Stimulated activated CD4-positive, alpha-beta T cell treated with anti-CD3 and anti-CD28 coated beads, Interleukin-12 subunit alpha, Interleukin-12 subunit beta, amount 100 ng/mL, for 4 hours (primary cell): ENCODE data around the gene CARMIL1.

ENCODE experiments used
- DNase-seq: peaks from one replicate; pipeline ENCODE4 v3.0.0-alpha.2; 2020

The CARMIL1 gene

GRCh38 chr6:25450469-25451198 is 171.5 kb downstream of the CARMIL1 start:
- no peak for DNase-seq

GRCh38 chr6:25452031-25452430 is 172.9 kb downstream of the CARMIL1 start:
- no peak for DNase-seq

GRCh38 chr6:25453288-25453687 is 174.1 kb downstream of the CARMIL1 start:
- no peak for DNase-seq

GRCh38 chr6:25454136-25454535 is 175.0 kb downstream of the CARMIL1 start:
- DNase-seq: no peak

GRCh38 chr6:25456249-25457040 is 177.3 kb downstream of the CARMIL1 start:
- no peak for DNase-seq

GRCh38 chr6:25457516-25457915 is 178.3 kb downstream of the CARMIL1 start:
- no peak for DNase-seq

GRCh38 chr6:25458485-25458884 is 179.3 kb downstream of the CARMIL1 start:
- no peak for DNase-seq

GRCh38 chr6:25462235-25462897 is 183.2 kb downstream of the CARMIL1 start:
- DNase-seq: no peak

- DNase-seq: no peak
Measured at GRCh38 chr6:25463441-25463840, 184.3 kb downstream of the CARMIL1 start.

GRCh38 chr6:25464225-25464624 is 185.1 kb downstream of the CARMIL1 start:
- DNase-seq: no peak

GRCh38 chr6:25465941-25466340 is 186.8 kb downstream of the CARMIL1 start:
- DNase-seq: no peak

- no peak for DNase-seq
Measured at GRCh38 chr6:25468881-25469280, 189.7 kb downstream of the CARMIL1 start.

- DNase-seq: no peak
Measured at GRCh38 chr6:25469797-25470388, 190.7 kb downstream of the CARMIL1 start.

- DNase-seq: no peak
Measured at GRCh38 chr6:25472306-25472705, 193.1 kb downstream of the CARMIL1 start.

GRCh38 chr6:25472906-25473305 is 193.7 kb downstream of the CARMIL1 start:
- DNase-seq: no peak

GRCh38 chr6:25473447-25473846 is 194.3 kb downstream of the CARMIL1 start:
- DNase-seq: no peak

- no peak for DNase-seq
Measured at GRCh38 chr6:25476126-25476525, 197.0 kb downstream of the CARMIL1 start.

- no peak for DNase-seq
Measured at GRCh38 chr6:25477006-25477590, 197.9 kb downstream of the CARMIL1 start.

- no peak for DNase-seq
Measured at GRCh38 chr6:25478973-25479372, 199.8 kb downstream of the CARMIL1 start.

- DNase-seq: no peak
Measured at GRCh38 chr6:25481267-25481666, 202.1 kb downstream of the CARMIL1 start.

- DNase-seq: no peak
Measured at GRCh38 chr6:25482996-25483395, 203.8 kb downstream of the CARMIL1 start.

GRCh38 chr6:25483943-25484342 is 204.8 kb downstream of the CARMIL1 start:
- no peak for DNase-seq

GRCh38 chr6:25484900-25485299 is 205.7 kb downstream of the CARMIL1 start:
- DNase-seq: no peak
